Esophagus (tissue), 2 donors: ENCODE results near the gene GSN. TPM values are rescaled to one million over a fixed set of nuclear protein-coding genes. Genes with fewer than 3 reads are reported as not detected.
A peak's percentile ranks its signal among the peaks of the same experiment; 100 is the strongest.

Experiments
- H3K27ac ChIP-seq, 2 donors: one replicate each; pipeline ENCODE4 v1.5.1; 2013; ENCODE audit warnings: low read depth in 2 of 2, mild to moderate bottlenecking in 2 of 2, inconsistent platforms in 1 of 2, low read length in 1 of 2, moderate library complexity in 1 of 2
- H3K27me3 ChIP-seq, 2 donors: one replicate each; pipeline ENCODE4 v1.6.1; 2013; ENCODE audit warnings: low read length in 2 of 2, control low read depth in 1 of 2, mild to moderate bottlenecking in 1 of 2; ENCODE audit not compliant: insufficient read depth in 2 of 2, control insufficient read depth in 1 of 2
- H3K36me3 ChIP-seq, 2 donors: one replicate each; pipeline ENCODE4 v1.6.1; 2013; ENCODE audit warnings: low read length in 1 of 2; ENCODE audit not compliant: control insufficient read depth in 2 of 2, insufficient read depth in 2 of 2
- H3K4me1 ChIP-seq, 2 donors: one replicate each; pipeline ENCODE4 v1.6.1; 2013; ENCODE audit warnings: low read length in 1 of 2; ENCODE audit not compliant: control insufficient read depth in 2 of 2, insufficient read depth in 2 of 2
- H3K4me3 ChIP-seq, 2 donors: one replicate each; pipeline ENCODE4 v1.5.1; 2013; ENCODE audit warnings: low read length in 2 of 2, mild to moderate bottlenecking in 2 of 2, low read depth in 1 of 2, moderate library complexity in 1 of 2
- H3K9me3 ChIP-seq, 2 donors: one replicate each; pipeline ENCODE4 v1.6.1; 2013; ENCODE audit warnings: mild to moderate bottlenecking in 2 of 2, low read depth in 1 of 2, low read length in 1 of 2, moderate library complexity in 1 of 2; ENCODE audit not compliant: control insufficient read depth in 2 of 2, insufficient read depth in 1 of 2
- WGBS, 2 donors: extraction: QIAGEN DNeasy Blood & Tissue Kit; methylation state at CpG; one replicate each; pipeline ENCODE4 v1.1.7; 2013; 5-methylcytosine and 5-hydroxymethylcytosine counted together
- polyA plus RNA-seq, 2 donors: library from polyadenylated mRNA; stranded (reverse); fragments of 200-250 nt; gene quantifications; one replicate each; pipeline ENCODE4 v1.2.3, GENCODE V29; 2013
- donor health status: healthy with polysubstance abuse.
- donor health status: Bipolar disorder and iron deficiency.

Gene GSN
- polyA plus RNA-seq, 2 donors, result 198 to 418 TPM

DNA sequence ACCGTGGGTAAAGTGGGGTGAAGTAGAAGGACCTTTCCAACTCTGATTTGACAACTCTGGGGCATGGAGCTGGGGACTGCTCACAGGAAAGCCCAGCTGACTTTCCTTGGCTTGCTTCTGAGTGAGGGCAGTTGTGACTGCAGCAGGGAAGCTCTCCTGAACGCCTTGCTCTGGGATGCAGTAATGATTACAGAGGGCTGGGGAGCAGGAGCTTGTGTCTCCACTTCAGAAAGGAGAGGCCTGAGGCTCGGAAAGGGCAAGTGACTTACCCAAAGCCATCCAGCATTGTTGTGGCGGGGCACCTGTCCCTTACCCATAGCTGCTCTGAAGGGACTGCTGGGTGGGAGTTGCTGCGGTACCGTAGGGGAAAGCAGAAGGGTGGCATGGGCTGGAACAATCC, 41.2 kb downstream of the GSN start:
- H3K4me1 ChIP-seq, result peaks cover 6 to 10% of the 10 kb centered on the region in 2 donors
- peak overlapping the region in 1 of 2 donors; percentile 45 for H3K27ac ChIP-seq
- peaks cover 25 to 60% of the 10 kb centered on the region in 2 donors for H3K36me3 ChIP-seq
- no peak overlapping the region for H3K4me3 ChIP-seq
- no peaks in the 10 kb centered on the region for H3K9me3 ChIP-seq
- no peaks in the 10 kb centered on the region for H3K27me3 ChIP-seq
- WGBS, 2 donors, result 86 to 91% methylated on average over 6 of the region's 6 CpGs

GRCh38 chr9:121309833-121310425, 42.0 kb downstream of the GSN start:
- peaks cover 22 to 55% of the 10 kb centered on the region in 2 donors for H3K36me3 ChIP-seq
- 82 to 90% methylated on average over 7 of the region's 7 CpGs for WGBS, 2 donors
- no peak overlapping the region for H3K4me3 ChIP-seq
- peaks cover 6 to 9% of the 10 kb centered on the region in 2 donors for H3K4me1 ChIP-seq
- no peaks in the 10 kb centered on the region for H3K27me3 ChIP-seq
- H3K9me3 ChIP-seq, result no peaks in the 10 kb centered on the region
- no peak overlapping the region for H3K27ac ChIP-seq

- Histone ChIP-seq H3K4me1 (peaks cover 5 to 7% of the 10 kb centered on the region in 2 donors), H3K27me3 (no peaks in the 10 kb centered on the region), H3K9me3 (no peaks in the 10 kb centered on the region), H3K27ac (no peak overlapping the region), H3K4me3 (no peak overlapping the region), H3K36me3 (peaks cover 22 to 57% of the 10 kb centered on the region in 2 donors)
- 80 to 83% methylated on average over 9 of the region's 9 CpGs for WGBS, 2 donors
These were observed 42.6 kb downstream of the GSN start for GRCh38 chr9:121310571-121310970.

DNA sequence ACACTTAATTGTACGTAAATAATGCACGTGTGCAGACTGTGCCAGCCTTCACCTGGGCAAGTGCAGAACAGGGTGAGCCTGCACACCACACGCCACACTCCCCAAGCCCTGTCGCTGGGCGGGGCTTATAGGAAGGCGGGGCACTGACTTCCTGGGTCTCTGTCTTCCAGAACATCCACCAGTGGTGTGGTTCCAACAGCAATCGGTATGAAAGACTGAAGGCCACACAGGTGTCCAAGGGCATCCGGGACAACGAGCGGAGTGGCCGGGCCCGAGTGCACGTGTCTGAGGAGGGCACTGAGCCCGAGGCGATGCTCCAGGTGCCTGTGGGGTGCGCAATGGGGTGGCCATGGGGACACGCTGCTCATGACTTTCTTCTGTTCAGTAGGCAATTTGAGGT, 44.2 kb downstream of the GSN start:
- H3K27ac ChIP-seq, result no peak overlapping the region
- H3K4me1 ChIP-seq, result peaks cover 3 to 7% of the 10 kb centered on the region in 2 donors
- H3K9me3 ChIP-seq, result no peaks in the 10 kb centered on the region
- 87 to 90% methylated on average over 17 of the region's 17 CpGs for WGBS, 2 donors
- H3K36me3 ChIP-seq, result peaks cover 22 to 59% of the 10 kb centered on the region in 2 donors
- no peak overlapping the region for H3K4me3 ChIP-seq
- no peaks in the 10 kb centered on the region for H3K27me3 ChIP-seq

GRCh38 chr9:121313458-121314152, 45.6 kb downstream of the GSN start:
- H3K36me3 ChIP-seq, result peaks cover 26 to 57% of the 10 kb centered on the region in 2 donors
- H3K4me1 ChIP-seq, result peaks cover 2 to 6% of the 10 kb centered on the region in 2 donors
- no peaks in the 10 kb centered on the region for H3K9me3 ChIP-seq
- WGBS, 2 donors, result 96 to 98% methylated on average over 10 of the region's 10 CpGs
- no peaks in the 10 kb centered on the region for H3K27me3 ChIP-seq
- H3K4me3 ChIP-seq, result no peak overlapping the region
- H3K27ac ChIP-seq, result peak overlapping the region in 1 of 2 donors; percentile 33

GRCh38 chr9:121316378-121316777, 48.4 kb downstream of the GSN start:
- H3K36me3 ChIP-seq, result peaks cover 28 to 53% of the 10 kb centered on the region in 2 donors
- H3K9me3 ChIP-seq, result no peaks in the 10 kb centered on the region
- no peaks in the 10 kb centered on the region for H3K27me3 ChIP-seq
- peak overlapping the region in 1 of 2 donors; percentile 6 for H3K27ac ChIP-seq
- WGBS, 2 donors, result 90 to 91% methylated on average over 6 of the region's 6 CpGs
- peaks cover 2 to 4% of the 10 kb centered on the region in 2 donors for H3K4me1 ChIP-seq
- H3K4me3 ChIP-seq, result no peak overlapping the region

DNA sequence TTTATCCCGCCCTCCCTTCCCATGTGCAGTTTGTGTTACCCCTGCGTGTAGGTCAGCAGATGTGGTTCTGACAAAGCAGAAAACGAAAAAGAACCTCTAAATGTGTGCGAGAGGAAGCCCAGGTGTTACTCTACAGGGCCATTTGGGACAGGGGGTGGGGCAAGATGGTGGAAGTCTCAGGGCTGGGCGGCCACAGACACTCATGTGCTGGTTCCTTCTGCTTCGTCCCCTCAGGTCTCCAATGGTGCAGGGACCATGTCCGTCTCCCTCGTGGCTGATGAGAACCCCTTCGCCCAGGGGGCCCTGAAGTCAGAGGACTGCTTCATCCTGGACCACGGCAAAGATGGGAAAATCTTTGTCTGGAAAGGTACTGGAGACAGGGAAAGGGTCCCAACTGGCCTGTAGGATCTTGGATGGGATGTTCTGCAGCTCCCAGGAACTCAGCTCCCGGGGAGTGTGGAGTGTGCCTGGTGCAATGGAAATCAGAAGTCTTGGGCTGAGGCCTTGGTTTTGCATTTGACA, 49.0 kb downstream of the GSN start:
- Histone ChIP-seq H3K4me1 (peaks cover 2 to 4% of the 10 kb centered on the region in 2 donors), H3K36me3 (peaks cover 28 to 50% of the 10 kb centered on the region in 2 donors)
- 92 to 93% methylated on average over 11 of the region's 11 CpGs for WGBS, 2 donors

DNA sequence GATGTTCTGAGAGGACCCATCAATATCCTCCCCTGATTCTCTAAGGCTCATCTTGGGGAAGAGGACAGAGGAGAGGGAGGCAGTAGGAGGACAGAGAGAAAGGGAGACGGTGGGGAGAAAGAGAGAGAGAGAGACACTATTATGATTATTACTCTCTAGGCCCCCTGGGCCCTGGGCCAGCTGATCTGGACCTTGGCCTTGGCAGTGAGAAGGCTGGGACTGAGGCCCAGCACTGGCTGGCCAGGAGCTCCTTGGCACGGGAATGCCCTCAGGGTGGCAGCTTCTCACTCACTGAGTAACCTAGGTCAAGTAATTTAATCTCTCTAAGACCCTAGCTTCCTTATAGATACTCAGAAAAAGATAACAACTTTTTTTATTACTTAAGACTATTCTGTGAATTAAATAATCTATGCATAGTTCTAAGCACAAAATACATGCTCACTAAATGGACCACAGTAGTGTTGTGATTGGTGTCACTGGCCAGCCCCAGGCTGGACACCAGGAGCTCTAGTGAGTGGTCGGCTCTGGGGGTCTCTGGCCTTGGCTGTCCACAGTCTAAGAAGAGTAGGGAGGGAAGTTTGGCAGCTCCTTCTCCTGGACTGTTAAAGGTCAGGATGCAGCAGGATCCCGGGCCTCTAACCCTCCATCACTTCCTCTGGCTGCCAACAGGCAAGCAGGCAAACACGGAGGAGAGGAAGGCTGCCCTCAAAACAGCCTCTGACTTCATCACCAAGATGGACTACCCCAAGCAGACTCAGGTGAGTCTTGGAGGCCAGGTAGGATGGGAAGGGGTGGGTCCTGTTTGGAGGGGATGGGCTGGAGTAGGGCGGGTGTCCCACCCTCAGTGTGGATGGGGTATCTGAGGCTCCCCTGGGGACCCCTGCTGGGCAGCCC, 50.0 kb downstream of the GSN start:
- 54 to 57% methylated on average over 5 to 6 of the region's 6 CpGs for WGBS, 2 donors
- peak overlapping the region; percentile 24 to 65 for H3K27ac ChIP-seq
- H3K27me3 ChIP-seq, result no peaks in the 10 kb centered on the region
- H3K4me3 ChIP-seq, result no peak overlapping the region
- no peaks in the 10 kb centered on the region for H3K9me3 ChIP-seq
- peaks cover 2% of the 10 kb centered on the region in 2 donors for H3K4me1 ChIP-seq
- H3K36me3 ChIP-seq, result peaks cover 23 to 43% of the 10 kb centered on the region in 2 donors

More for the DNA sequence above, 49.0 kb downstream of the GSN start:
- no peaks in the 10 kb centered on the region for H3K9me3 ChIP-seq
- peak overlapping the region; percentile 41 to 74 for H3K27ac ChIP-seq
- H3K27me3 ChIP-seq, result no peaks in the 10 kb centered on the region
- no peak overlapping the region for H3K4me3 ChIP-seq
